Cardiac fibroblast (primary cell): ENCODE results near the gene AHRR.
"Not testable (repeated sequence)": the region's sequence is repeated elsewhere in the genome, so short reads cannot be mapped to it uniquely, and the experiment has no call there.

Experiments used
- DNase-seq, 2 donors: peaks; one replicate each; pipeline versions ENCODE4 v3.0.0 to v3.0.0-alpha.2; 2010; ENCODE audit warnings: low read depth in 2 of 2
- H3K4me3 ChIP-seq, 2 donors: replicated peaks in 1 of 2; 1 replicate in 1 of 2; 2 replicates in 1 of 2; pipeline ENCODE4 v1.5.1; 2011; ENCODE audit warnings: low read depth in 2 of 2, low read length in 2 of 2, mild to moderate bottlenecking in 2 of 2, moderate library complexity in 1 of 2
- TF ChIP-seq, protein P1 (sequence below): IDR thresholded peaks from one replicate; pipeline ENCODE4 v1.5.1; 2011; ENCODE audit warnings: low read depth, mild to moderate bottlenecking, low read length, inconsistent platforms

Gene AHRR

DNA sequence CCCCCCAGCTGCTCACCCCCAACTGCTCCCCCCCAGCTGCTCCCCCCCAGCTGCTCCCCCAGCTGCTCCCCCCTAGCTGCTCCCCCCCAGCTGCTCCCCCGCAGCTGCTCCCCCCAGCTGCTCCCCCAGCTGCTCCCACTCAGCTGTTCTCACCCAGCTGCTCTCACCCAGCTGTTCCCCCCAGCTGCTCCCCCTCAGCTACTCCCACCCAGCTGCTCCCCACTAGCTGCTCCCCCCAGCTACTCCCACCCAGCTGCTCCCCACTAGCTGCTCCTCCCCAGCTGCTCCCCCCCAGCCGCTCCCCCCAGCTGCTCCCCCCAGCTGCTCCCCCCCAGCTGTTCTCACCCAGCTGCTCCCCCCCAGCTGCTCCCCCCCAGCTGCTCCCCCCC is 22.8 kb upstream of the AHRR start:
- no peak for DNase-seq
- H3K4me3 ChIP-seq = no peak overlapping the region
- TF ChIP-seq, protein P1, sequence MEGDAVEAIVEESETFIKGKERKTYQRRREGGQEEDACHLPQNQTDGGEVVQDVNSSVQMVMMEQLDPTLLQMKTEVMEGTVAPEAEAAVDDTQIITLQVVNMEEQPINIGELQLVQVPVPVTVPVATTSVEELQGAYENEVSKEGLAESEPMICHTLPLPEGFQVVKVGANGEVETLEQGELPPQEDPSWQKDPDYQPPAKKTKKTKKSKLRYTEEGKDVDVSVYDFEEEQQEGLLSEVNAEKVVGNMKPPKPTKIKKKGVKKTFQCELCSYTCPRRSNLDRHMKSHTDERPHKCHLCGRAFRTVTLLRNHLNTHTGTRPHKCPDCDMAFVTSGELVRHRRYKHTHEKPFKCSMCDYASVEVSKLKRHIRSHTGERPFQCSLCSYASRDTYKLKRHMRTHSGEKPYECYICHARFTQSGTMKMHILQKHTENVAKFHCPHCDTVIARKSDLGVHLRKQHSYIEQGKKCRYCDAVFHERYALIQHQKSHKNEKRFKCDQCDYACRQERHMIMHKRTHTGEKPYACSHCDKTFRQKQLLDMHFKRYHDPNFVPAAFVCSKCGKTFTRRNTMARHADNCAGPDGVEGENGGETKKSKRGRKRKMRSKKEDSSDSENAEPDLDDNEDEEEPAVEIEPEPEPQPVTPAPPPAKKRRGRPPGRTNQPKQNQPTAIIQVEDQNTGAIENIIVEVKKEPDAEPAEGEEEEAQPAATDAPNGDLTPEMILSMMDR = no peak

GRCh38 chr5:299921-300320 is 21.6 kb upstream of the AHRR start:
- DNase-seq, H3K4me3 ChIP-seq: not testable (repeated sequence)

- H3K4me3 ChIP-seq, DNase-seq: not testable (repeated sequence)
Observed at GRCh38 chr5:300691-301435, 20.7 kb upstream of the AHRR start.

DNA sequence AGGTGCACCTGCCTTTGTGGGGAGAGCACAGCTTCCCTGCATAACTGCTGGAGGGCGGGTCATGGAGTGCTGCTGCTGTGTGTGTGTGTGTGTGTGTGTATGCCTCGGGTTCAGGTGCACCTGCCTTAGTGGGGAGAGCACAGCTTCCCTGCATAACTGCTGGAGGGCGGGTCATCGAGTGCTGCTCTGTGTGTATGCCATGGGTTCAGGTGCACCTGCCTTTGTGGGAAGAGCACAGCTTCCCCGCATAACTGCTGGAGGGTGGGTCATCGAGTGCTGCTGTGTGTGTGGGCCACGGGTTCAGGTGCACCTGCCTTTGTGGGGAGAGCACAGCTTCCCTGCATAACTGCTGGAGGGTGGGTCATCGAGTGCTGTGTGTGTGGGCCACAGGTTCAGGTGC is 19.1 kb upstream of the AHRR start:
- not testable (repeated sequence) for H3K4me3 ChIP-seq

DNA sequence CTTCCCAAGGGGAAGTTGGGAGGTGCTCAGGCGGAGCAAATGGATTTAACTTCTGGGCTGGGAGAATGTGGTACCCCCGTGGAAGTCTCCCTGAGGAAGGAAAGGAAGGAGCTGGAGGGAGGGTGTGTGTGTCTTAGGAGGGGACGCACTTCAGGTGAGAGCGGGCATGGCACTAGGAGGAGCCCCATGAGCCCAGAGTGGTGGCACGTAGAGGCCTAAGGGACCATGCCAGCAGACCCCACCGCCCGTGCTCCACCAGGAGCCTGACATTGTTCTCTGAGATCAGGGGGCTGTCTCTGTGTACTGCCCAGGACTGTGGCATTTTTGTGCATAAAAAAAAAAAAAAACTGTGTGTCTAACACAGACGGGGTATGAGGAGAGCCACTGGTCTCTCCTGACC is 18.5 kb upstream of the AHRR start:
- no peak overlapping the region for H3K4me3 ChIP-seq
- no peak for DNase-seq
- TF ChIP-seq, protein P1 = no peak

More for the DNA sequence above, 19.1 kb upstream of the AHRR start:
- not testable (repeated sequence) for DNase-seq

DNA sequence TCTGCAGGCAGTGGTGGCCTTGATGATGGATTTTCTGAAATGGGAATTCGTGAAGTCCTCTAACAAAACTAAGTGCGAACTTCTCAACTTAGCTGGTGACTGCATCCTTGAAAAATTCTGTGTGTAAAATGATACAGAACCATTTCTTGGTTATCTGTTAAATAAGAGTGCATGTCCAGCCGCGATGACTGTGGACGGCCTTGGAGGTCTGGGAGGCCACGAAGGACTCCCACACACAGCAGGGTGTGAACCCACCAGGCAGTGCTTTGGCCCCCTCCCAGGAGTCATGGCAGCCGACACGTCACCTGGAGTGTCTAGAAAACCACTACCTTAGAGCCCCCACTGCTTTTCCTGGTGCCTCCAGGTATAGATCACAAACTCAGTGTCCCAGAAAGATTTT is 17.8 kb upstream of the AHRR start:
- not testable (repeated sequence) for H3K4me3 ChIP-seq, DNase-seq

GRCh38 chr5:305050-305449 is 16.5 kb upstream of the AHRR start:
- no peak overlapping the region for H3K4me3 ChIP-seq
- DNase-seq = no peak
- TF ChIP-seq, protein P1 = no peak

DNA sequence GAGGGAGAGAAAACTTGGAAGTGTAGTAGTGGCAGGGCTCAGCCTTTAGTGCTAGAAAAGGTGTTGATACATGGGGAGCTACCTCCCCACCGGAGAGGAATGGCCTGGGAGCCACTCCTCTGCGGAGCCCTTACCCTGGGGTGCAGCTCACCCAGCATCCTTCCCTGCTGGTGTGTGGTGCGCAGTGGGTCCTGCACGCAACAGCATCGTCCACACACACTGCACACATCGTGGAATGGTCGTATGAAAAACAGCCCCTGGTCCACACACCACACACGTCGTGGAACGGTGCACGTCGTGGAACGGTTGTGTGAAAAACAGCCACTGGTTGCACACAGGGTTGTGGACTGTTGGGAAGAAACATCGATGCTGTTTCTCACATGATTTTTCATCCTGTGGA is 16.1 kb upstream of the AHRR start:
- H3K4me3 ChIP-seq = no peak overlapping the region
- DNase-seq = no peak
- TF ChIP-seq, protein P1 = no peak

GRCh38 chr5:306011-306805 is 15.3 kb upstream of the AHRR start:
- TF ChIP-seq, protein P1 = no peak
- no peak for DNase-seq
- no peak overlapping the region for H3K4me3 ChIP-seq
